Measurements from ENCODE around the gene KLHL34.

Gene KLHL34

GRCh38 chrX:21658152-21658737, at the start of gene KLHL34:
KLHL34 (minus strand) TSS chrX:21658330; CDS start chrX:21657788, 542 bp downstream.
- no peak for DNase-seq (ENCODE audit: low read depth in 1 of 2, low spot score in 1 of 2)

GRCh38 chrX:21705225-21705624, 47.1 kb upstream of the KLHL34 start:
- DNase-seq (ENCODE audit: low read depth in 1 of 2, low spot score in 1 of 2) = no peak

- no peak for DNase-seq (ENCODE audit: low read depth in 1 of 2, low spot score in 1 of 2)
Observed at GRCh38 chrX:21702725-21703124, 44.6 kb upstream of the KLHL34 start.

GRCh38 chrX:21700967-21701366, 42.8 kb upstream of the KLHL34 start:
- no peak for DNase-seq (ENCODE audit: low read depth in 1 of 2, low spot score in 1 of 2)

GRCh38 chrX:21700275-21700674, 42.1 kb upstream of the KLHL34 start:
- DNase-seq (ENCODE audit: low read depth in 1 of 2, low spot score in 1 of 2) = no peak

- no peak for DNase-seq (ENCODE audit: low read depth in 1 of 2, low spot score in 1 of 2)
Observed at GRCh38 chrX:21699136-21699535, 41.0 kb upstream of the KLHL34 start.

- DNase-seq (ENCODE audit: low read depth in 1 of 2, low spot score in 1 of 2) = no peak
Observed at GRCh38 chrX:21698272-21698671, 40.1 kb upstream of the KLHL34 start.

GRCh38 chrX:21691512-21692018, 33.4 kb upstream of the KLHL34 start:
- DNase-seq (ENCODE audit: low read depth in 1 of 2, low spot score in 1 of 2) = no peak

- DNase-seq (ENCODE audit: low read depth in 1 of 2, low spot score in 1 of 2) = no peak
Observed at GRCh38 chrX:21683941-21684340, 25.8 kb upstream of the KLHL34 start.

GRCh38 chrX:21678048-21678612, 20.0 kb upstream of the KLHL34 start:
- DNase-seq (ENCODE audit: low read depth in 1 of 2, low spot score in 1 of 2) = no peak

- DNase-seq (ENCODE audit: low read depth in 1 of 2, low spot score in 1 of 2) = no peak
Observed at GRCh38 chrX:21675931-21676330, 17.8 kb upstream of the KLHL34 start.

- DNase-seq (ENCODE audit: low read depth in 1 of 2, low spot score in 1 of 2) = no peak
Observed at GRCh38 chrX:21674430-21675186, 16.5 kb upstream of the KLHL34 start.

GRCh38 chrX:21666679-21667078, 8.5 kb upstream of the KLHL34 start:
- no peak for DNase-seq (ENCODE audit: low read depth in 1 of 2, low spot score in 1 of 2)

GRCh38 chrX:21666252-21666651, 8.1 kb upstream of the KLHL34 start:
- no peak for DNase-seq (ENCODE audit: low read depth in 1 of 2, low spot score in 1 of 2)

- DNase-seq (ENCODE audit: low read depth in 1 of 2, low spot score in 1 of 2) = no peak
Observed at GRCh38 chrX:21662761-21663160, 4.6 kb upstream of the KLHL34 start.

- no peak for DNase-seq (ENCODE audit: low read depth in 1 of 2, low spot score in 1 of 2)
Observed at GRCh38 chrX:21661316-21661715, 3.2 kb upstream of the KLHL34 start.

GRCh38 chrX:21660156-21660555, 2.0 kb upstream of the KLHL34 start:
- DNase-seq (ENCODE audit: low read depth in 1 of 2, low spot score in 1 of 2) = no peak

- DNase-seq (ENCODE audit: low read depth in 1 of 2, low spot score in 1 of 2) = no peak
Observed at GRCh38 chrX:21659320-21659719, 1.2 kb upstream of the KLHL34 start.

GRCh38 chrX:21658746-21659145, 616 bp upstream of the KLHL34 start:
- DNase-seq (ENCODE audit: low read depth in 1 of 2, low spot score in 1 of 2) = no peak

- peak in 1 of 2 donors; percentile 6 for DNase-seq (ENCODE audit: low read depth in 1 of 2, low spot score in 1 of 2)
Observed at GRCh38 chrX:21657318-21658151, 595 bp downstream of the KLHL34 start.

GRCh38 chrX:21656587-21657317, 1.4 kb downstream of the KLHL34 start:
- DNase-seq (ENCODE audit: low read depth in 1 of 2, low spot score in 1 of 2) = no peak

Measured in activated CD4-positive, alpha-beta T cell treated with anti-CD3 and anti-CD28 coated beads, Interleukin-2, amount 50 U/mL, for 24 hours (primary cell).